Smooth muscle cell (in vitro differentiated cells): ENCODE results near the gene CELSR2. TPM values are rescaled to one million over a fixed set of nuclear protein-coding genes. Genes with fewer than 3 reads are reported as not detected.

Experiments used
- DNase-seq: peaks from one replicate; lab custom pipeline; 2025; ENCODE audit not compliant: unreplicated experiment; lab: John Stamatoyannopoulos, UW
- H2AFZ ChIP-seq: fragments of 200-600 bp; sonication (generic); 2 replicates; pipeline ENCODE4 v1.6.0; 2016; ENCODE audit warnings: antibody characterized with exemption, low read depth, mild to moderate bottlenecking
- H3F3A ChIP-seq: fragments of 200-600 bp; sonication (generic); 2 replicates; pipeline ENCODE4 v1.6.0; 2017; ENCODE audit warnings: antibody characterized with exemption, low read depth
- H3K27ac ChIP-seq: fragments of 200-600 bp; sonication (generic); 2 replicates; pipeline ENCODE4 v1.5.1; 2016; ENCODE audit warnings: low read depth, mild to moderate bottlenecking
- H3K27me3 ChIP-seq: fragments of 200-600 bp; sonication (generic); 2 replicates; pipeline ENCODE4 v1.6.1; 2016; ENCODE audit warnings: low read depth, mild to moderate bottlenecking
- H3K36me3 ChIP-seq: fragments of 200-600 bp; sonication (generic); 2 replicates; pipeline ENCODE4 v1.5.1; 2016; ENCODE audit warnings: low read depth
- H3K4me1 ChIP-seq: fragments of 200-600 bp; sonication (generic); 2 replicates; pipeline ENCODE4 v1.5.1; 2016; ENCODE audit warnings: low read depth
- H3K4me2 ChIP-seq: fragments of 200-600 bp; sonication (generic); 2 replicates; pipeline ENCODE4 v1.6.0; 2016; ENCODE audit warnings: mild to moderate bottlenecking
- H3K4me3 ChIP-seq: fragments of 200-600 bp; sonication (generic); 2 replicates; pipeline ENCODE4 v1.5.1; 2016; ENCODE audit warnings: mild to moderate bottlenecking
- H3K79me2 ChIP-seq: fragments of 200-600 bp; sonication (generic); 2 replicates; pipeline ENCODE4 v1.6.0; 2016; ENCODE audit warnings: low read depth, mild to moderate bottlenecking
- H3K9ac ChIP-seq: fragments of 200-600 bp; sonication (generic); 2 replicates; pipeline ENCODE4 v1.6.0; 2016; ENCODE audit warnings: low read depth
- H3K9me3 ChIP-seq: fragments of 200-600 bp; sonication (generic); replicated peaks from 2 replicates; pipeline ENCODE4 v1.5.1; 2016; ENCODE audit warnings: low read depth
- H4K20me1 ChIP-seq: fragments of 200-600 bp; sonication (generic); 2 replicates; pipeline ENCODE4 v1.6.0; 2016; ENCODE audit warnings: low read depth
- WGBS: methylation state at CpG from one replicate; pipeline ENCODE4 v1.1.7; 2016; ENCODE audit warnings: low lambda C conversion rate; 5-methylcytosine and 5-hydroxymethylcytosine counted together
- polyA plus RNA-seq: library from polyadenylated mRNA; unstranded; fragments of >200 nt; fragmentation: Nextera tagmentation; extraction: Ambion mirVana; gene quantifications from 2 replicates; pipeline ENCODE4 v1.2.1, GENCODE V29; 2016
- total RNA-seq: library from RNA; depleted of rRNA; stranded (reverse); fragments of >200 nt; gene quantifications from 2 replicates; pipeline ENCODE4 v1.2.3, GENCODE V29; 2014
- TF ChIP-seq, protein P1 (sequence below): fragments of 200-600 bp; sonication (generic); IDR thresholded peaks from 2 replicates; pipeline ENCODE4 v1.5.1; 2017; ENCODE audit warnings: borderline replicate concordance, mild to moderate bottlenecking, antibody characterized with exemption; ENCODE audit not compliant: insufficient read depth, poor library complexity, severe bottlenecking

CELSR2 gene
- total and polyA plus RNA-seq, 2 experiments from 2014 or later: 1.8 to 3.6 TPM

DNA sequence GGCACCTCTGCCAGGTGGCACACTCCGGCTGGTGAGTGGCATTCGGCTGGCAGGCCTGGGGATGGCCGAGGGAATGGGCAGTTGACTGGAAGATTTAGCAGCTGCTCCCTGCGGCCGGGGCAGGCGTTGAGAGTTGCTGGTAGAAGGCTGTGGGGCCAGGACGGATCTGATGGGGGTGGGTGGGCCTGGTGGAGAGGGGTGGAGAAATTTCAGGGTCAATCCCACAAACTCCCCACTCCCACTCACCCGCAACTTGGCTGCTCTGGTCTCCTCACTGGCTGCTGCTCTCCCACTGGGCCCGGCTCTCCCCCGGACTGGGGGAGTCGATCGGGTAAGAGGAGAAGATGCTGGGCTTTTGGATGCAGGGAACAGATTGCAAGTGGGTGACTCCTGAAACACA, 31.5 kb downstream of the CELSR2 start:
- no peak overlapping the region for H2AFZ ChIP-seq
- H3K4me3 ChIP-seq: no peak overlapping the region
- H3K79me2 ChIP-seq: peaks cover 15% of the 10 kb centered on the region
- no peak overlapping the region for H3K27ac ChIP-seq
- no peak overlapping the region for H3K4me2 ChIP-seq
- no peak for DNase-seq
- H3K27me3 ChIP-seq: no peaks in the 10 kb centered on the region
- H3K36me3 ChIP-seq: no peaks in the 10 kb centered on the region
- peaks cover 3% of the 10 kb centered on the region for H3F3A ChIP-seq
- TF ChIP-seq, protein P1, sequence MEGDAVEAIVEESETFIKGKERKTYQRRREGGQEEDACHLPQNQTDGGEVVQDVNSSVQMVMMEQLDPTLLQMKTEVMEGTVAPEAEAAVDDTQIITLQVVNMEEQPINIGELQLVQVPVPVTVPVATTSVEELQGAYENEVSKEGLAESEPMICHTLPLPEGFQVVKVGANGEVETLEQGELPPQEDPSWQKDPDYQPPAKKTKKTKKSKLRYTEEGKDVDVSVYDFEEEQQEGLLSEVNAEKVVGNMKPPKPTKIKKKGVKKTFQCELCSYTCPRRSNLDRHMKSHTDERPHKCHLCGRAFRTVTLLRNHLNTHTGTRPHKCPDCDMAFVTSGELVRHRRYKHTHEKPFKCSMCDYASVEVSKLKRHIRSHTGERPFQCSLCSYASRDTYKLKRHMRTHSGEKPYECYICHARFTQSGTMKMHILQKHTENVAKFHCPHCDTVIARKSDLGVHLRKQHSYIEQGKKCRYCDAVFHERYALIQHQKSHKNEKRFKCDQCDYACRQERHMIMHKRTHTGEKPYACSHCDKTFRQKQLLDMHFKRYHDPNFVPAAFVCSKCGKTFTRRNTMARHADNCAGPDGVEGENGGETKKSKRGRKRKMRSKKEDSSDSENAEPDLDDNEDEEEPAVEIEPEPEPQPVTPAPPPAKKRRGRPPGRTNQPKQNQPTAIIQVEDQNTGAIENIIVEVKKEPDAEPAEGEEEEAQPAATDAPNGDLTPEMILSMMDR: no peak
- H3K4me1 ChIP-seq: no peaks in the 10 kb centered on the region
- no peak overlapping the region for H3K9ac ChIP-seq
- H4K20me1 ChIP-seq: no peaks in the 10 kb centered on the region
- 95% methylated on average over 11 of the region's 12 CpGs for WGBS
- no peaks in the 10 kb centered on the region for H3K9me3 ChIP-seq

DNA sequence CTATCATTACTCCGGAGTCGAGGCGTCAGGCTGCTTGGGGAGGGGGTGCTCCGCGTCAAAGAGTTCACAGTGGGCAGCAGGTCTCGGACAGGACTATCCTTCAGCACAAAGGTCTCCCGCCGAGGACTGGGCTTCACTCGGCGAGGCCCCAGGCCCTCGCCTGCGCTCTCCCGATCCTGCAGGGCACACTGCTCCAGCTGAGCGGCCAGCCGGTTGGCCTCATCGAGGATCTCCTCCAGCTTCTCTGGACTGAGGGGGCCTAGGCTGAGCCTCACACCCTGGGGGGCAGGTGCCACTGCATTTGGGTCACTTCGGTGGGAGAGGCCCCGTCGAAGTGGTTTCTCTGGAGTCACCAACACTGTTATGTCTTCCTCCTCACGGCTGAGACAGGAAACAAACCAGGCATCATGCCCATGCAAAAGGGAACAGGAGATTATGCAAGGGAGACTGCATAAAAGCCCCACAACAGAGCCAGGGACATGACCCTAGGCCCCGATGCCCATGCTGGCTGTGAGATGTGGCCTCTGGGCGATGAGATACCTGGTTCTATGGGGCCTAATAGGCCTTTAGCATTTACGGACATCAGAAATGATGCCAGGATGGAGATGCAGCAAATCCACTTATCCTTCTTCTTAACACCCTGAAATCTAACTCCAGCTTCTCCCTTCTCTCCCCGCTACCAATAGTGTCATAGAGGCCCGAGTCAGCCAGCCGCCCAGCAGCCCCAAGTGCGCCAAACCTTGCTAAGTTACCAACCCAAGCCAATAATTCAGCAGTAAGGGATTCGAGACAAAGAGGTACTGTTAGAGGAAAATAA, 32.5 kb downstream of the CELSR2 start:
- no peaks in the 10 kb centered on the region for H4K20me1 ChIP-seq
- H3K9me3 ChIP-seq: no peaks in the 10 kb centered on the region
- no peaks in the 10 kb centered on the region for H3K4me1 ChIP-seq
- H3F3A ChIP-seq: no peaks in the 10 kb centered on the region
- no peak overlapping the region for H3K27ac ChIP-seq
- WGBS: 80% methylated on average over 28 of the region's 28 CpGs
- TF ChIP-seq, protein P1: no peak
- H3K4me2 ChIP-seq: peak overlapping the region; percentile 86
- H3K79me2 ChIP-seq: peaks cover 15% of the 10 kb centered on the region
- H3K27me3 ChIP-seq: no peaks in the 10 kb centered on the region
- peak overlapping the region; percentile 81 for H3K4me3 ChIP-seq
- no peaks in the 10 kb centered on the region for H3K36me3 ChIP-seq
- H3K9ac ChIP-seq: no peak overlapping the region
- H2AFZ ChIP-seq: peak overlapping the region; percentile 76
- no peak for DNase-seq

DNA sequence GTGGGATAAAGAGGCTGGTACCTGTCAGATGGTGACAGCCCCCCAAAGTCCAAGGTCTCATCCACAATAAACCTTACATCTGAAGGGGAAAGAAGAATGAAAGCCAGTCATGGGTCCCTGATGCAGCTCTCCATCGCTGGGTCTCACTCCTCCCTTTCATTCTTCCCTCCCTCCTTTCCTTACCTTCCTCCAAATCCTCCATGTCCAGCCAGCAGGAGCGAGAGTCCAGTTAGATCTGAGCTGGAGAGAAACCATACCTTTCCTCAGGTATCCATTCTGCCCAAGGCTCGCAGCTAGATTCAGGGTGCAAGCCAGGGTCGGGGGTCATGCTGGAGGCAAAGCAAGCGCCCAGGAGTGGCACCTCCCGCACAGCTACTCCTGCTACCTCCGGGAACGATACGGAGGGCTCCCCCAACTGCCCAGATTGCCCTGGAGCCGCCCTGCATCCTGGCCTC, 33.2 kb downstream of the CELSR2 start:
- peak overlapping the region; percentile 86 for H3K4me2 ChIP-seq

More for the DNA sequence above, 33.2 kb downstream of the CELSR2 start:
- no peaks in the 10 kb centered on the region for H3K36me3 ChIP-seq
- WGBS: 4% methylated on average over 10 of the region's 10 CpGs
- no peaks in the 10 kb centered on the region for H3F3A ChIP-seq
- H4K20me1 ChIP-seq: no peaks in the 10 kb centered on the region
- H3K9ac ChIP-seq: peak overlapping the region; percentile 31
- H3K9me3 ChIP-seq: no peaks in the 10 kb centered on the region
- no peak for DNase-seq
- TF ChIP-seq, protein P1: no peak
- H3K4me3 ChIP-seq: peak overlapping the region; percentile 81
- peak overlapping the region; percentile 76 for H2AFZ ChIP-seq
- H3K27ac ChIP-seq: no peak overlapping the region
- H3K27me3 ChIP-seq: no peaks in the 10 kb centered on the region
- H3K79me2 ChIP-seq: peaks cover 15% of the 10 kb centered on the region
- H3K4me1 ChIP-seq: no peaks in the 10 kb centered on the region
